GM21360 (cell line): ENCODE data around the gene TYW1.
"Not testable (repeated sequence)": the region's sequence is repeated elsewhere in the genome, so short reads cannot be mapped to it uniquely, and the experiment has no call there.

ENCODE experiments used
- ATAC-seq: cut with Tn5 transposase; IDR thresholded peaks from one replicate; pipeline ENCODE4 v1.9.1; 2021; ENCODE audit warnings: mild to moderate bottlenecking, moderate library complexity; ENCODE audit not compliant: unreplicated experiment

Gene TYW1

DNA sequence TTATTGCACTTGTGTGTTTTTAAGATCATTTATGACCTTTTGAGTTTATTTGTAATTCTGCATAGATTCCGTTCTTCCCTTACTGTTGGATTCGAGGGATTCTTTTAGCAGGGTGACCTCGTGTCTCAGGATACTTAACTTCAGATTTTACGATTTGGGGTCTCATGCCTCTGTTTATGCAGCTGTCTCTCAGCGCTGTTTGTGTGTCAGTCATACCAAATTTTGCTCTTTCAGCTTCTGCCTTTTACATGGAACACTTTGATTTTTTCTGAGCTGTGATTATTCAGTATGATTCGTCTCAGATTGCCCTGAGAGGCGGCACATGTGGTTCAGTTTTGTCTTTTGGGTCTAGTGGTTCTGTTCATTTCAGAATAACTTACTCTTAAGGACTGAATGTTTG is 236.9 kb downstream of the TYW1 start:
- ATAC-seq: not testable (repeated sequence)

DNA sequence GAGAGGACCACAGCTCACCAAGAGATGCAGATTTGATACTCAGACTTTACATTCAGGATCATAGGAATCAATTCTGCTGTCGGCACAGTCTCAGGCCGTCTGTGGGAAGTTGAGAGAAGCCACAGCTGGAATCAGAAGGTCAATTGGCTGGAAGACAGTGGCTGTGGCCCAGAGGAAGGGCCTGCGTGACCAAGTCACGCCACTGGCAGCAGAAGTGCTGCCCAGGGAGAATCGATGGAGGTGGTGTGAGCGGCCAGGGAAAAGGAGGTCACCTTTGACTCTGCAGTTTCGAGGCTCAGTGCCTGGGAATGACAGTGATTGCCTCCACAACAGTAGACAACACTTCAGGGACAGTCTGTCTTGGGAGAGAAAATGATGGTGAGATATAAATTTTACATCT is 239.6 kb downstream of the TYW1 start:
- not testable (repeated sequence) for ATAC-seq

DNA sequence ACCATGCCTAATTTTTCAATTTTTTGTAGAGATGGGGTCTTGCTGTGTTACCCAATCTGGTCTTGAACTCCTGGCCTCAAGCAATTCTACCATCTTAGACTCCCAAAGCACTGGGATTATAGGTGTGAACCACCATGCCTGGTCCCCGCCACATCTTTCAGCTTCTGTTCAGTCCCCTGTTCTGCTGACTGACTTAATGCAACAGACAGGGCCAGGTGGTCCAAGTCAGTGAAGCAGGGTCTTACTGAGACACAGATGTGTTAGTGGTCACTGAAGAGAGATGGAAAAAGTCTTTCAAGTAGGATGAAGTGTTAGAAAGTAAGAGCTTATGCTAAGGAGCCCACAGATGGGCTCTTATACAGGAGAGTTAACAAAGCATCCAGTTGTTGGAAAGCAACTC is 246.2 kb downstream of the TYW1 start:
- not testable (repeated sequence) for ATAC-seq

DNA sequence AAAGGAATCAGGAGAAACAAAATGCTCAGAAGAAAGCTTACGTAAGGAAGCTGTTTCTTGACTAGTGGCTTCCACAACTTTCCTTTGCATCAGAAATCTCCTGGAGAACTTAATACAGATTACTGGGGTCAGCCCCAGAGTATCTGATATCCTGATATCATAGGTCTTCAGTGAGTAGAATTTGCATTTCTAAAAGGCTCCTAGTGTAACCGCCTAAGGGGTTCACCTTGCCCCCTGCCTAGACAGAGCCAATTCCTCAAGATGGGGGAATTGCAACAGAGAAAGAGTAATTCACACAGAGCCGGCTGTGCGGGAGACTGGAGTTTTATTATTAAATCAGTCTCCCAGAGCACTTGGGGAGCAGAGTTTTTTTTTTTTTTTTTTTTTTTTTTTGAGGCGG is 251.7 kb downstream of the TYW1 start:
- ATAC-seq: not testable (repeated sequence)

DNA sequence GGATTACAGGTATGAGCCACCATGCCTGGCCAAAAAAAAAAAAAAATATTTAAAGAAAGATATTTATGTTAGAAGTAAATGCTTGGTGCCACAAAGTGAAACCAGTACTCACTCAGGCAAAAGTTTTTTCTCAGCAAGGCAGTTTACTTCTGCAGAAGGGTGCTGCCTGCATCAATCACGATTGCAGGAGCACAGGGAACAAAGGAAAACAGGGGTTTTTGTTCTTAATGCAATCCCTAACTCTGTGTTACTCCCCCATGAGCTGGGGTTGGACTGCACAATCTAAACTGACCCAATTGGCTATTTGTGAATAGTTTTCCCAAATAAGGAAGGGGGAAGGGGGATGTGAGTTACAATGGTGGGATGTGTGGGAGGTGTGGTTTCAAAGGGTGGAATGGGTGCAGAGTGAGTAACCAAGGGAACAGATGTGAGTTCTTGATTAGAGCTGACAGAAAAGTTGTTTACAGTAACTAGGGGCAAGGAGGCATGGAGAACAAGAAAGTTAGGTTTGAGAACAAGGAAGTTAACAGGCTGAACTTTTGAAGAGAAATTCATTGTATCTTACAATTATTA is 255.4 kb downstream of the TYW1 start:
- ATAC-seq: no peak

DNA sequence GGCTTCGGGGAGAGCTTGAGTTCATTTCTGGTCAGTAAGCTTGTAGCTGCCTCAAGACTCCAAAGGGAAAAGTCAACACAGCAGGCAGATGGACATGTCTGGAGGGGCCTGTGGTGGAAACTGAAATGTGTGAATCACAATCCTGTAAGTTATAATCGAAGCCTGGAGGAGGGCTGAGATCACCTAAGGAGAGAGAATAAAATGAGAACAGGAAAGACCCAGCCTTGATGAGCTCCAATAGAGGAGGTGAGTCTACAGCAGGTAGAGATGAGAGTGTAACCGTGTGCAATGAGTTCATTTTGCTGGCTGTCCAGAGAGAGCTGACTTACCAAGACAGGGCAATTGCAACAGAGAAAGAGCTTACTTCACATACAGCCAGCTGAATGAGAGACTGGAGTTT is 258.4 kb downstream of the TYW1 start:
- not testable (repeated sequence) for ATAC-seq

DNA sequence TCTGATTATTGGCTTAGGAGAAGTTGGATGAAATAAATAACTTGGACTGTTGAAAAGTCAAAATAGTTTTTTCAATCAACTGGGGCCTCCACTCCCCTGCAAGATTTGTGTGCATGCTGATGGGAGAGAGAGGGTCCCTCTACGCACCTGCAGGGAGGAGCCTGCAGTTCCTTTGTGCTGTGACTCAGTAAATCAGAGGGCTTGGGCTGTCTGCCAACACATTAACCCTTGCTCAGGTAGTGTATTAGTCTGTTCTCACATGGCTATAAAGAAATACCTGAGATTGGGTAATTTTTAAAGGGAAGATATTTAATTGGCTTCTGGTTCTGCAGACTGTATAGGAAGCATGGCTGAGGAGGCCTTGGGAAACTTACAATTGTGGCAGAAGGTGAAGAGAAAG is 261.1 kb downstream of the TYW1 start:
- ATAC-seq: not testable (repeated sequence)

DNA sequence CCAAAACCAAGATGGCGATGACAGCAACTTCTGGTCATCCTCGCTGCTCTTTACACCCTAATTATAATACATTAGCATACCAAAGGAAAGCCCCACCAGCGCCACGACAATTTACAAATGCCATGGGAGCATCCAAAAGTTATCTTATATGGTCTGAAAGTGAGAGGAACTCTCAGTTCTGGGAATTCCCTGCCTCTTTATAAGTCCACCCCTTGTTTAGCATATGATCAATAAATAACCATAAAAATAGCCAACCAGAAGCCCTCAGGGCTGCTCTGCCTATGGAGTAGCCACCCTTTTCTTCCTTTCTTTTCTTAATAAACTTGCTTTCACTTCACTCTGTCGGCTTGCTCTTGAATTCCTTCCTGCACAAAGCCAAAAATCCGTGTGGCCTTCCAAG is 262.7 kb downstream of the TYW1 start:
- ATAC-seq: not testable (repeated sequence)

DNA sequence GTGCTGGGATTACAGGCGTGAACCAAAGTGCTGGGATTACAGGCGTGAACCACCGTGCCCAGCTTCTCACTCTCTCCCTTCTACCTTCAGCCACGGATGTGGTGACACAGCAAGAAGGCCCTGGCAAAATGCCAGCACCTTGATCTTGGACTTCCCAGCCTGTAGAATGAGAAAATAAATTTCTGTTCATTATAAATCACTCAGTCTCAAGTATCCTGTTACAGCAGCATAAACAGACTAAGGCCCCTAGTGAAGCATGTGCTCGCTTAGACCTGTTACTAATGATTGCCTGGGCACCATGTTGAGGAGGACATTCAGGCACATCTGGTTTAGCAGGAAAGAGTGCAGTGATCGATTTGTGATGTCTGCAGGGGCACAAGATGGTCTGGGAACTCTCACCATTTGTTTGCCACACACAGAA is 263.5 kb downstream of the TYW1 start:
- not testable (repeated sequence) for ATAC-seq

DNA sequence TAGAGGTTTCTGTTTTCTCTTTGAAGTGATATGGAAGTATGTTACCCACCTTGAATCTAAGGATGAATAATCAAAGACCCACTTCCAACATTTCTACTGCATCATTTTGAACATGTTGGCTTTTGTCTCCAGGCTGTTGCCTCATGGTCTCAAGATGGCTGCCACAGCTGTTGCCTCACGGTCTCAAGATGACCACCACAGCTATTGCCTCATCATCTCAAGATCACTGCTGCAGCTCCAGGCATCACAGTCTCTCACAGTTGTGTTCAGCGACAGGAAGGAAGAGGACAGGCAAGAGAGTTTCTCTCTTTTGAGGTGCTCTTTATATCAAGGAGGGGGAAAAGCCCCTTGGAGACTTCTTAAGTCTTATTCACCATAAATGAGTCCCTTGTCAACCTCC is 267.4 kb downstream of the TYW1 start:
- not testable (repeated sequence) for ATAC-seq

DNA sequence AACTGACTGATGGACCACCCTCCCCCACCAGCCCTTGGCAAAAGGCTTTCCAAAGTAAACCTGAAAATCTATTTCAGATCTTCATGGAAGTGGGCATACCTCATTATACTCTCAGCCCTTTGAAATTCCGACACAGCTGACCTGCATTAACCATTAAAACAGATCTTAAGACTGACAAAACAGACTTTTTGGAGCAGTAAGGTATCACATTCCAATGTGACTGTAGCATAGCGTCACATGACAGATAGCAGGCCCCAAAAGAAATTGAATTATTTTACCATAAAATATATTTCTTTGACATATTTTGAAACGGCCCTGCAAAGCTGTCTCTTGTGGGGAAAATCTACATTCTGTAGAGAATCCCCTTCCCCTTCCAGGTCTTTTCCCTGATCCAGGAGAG is 269.4 kb downstream of the TYW1 start:
- not testable (repeated sequence) for ATAC-seq

DNA sequence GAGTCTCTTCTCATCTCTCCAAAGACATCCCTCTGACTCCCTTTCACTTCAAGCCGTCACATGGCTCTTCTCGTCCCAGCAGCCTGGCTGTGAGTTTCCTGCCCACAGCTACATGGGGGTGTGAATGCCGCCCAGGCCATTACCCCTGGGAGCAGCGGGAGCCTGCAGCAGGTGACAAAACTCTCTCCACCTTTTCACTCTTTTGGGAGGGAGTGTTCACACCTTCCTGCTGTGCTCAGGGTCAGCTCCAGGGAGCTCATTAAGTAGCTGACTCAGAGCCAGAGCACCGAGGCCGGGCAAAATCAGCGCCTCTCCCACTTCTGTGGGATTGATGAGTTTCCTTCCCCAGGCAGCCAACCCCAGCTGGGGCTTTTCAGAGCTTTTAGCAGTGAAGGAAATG is 271.3 kb downstream of the TYW1 start:
- ATAC-seq: no peak

DNA sequence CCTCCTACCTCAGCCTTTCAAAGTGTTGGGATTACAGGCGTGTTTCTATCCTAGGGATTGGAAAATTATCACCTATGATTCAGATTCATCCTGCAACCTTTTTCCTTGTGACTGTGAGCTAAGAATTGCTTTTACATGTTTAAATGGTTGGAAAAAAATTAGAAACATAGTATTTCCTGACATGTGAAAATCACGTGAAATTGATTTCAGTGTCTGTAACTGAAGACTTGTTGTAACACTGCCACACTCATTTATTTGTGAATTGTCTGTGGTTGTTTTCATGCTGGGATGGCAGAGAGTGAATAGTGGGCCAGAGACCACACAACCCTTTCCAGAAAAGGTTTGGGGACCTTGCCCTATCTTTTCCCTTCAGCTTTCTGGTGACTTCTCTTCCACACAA is 273.3 kb downstream of the TYW1 start:
- ATAC-seq: not testable (repeated sequence)
